ENCODE data around the gene ADGRL3. TPM values are rescaled to one million over a fixed set of nuclear protein-coding genes. Genes with fewer than 3 reads are reported as not detected.
"Not testable (repeated sequence)": the region's sequence is repeated elsewhere in the genome, so short reads cannot be mapped to it uniquely, and the experiment has no call there.

ADGRL3 gene
- total RNA-seq, 4 donors from 2014 or later: 0.19 to 7.8 (median 1.3) TPM

GRCh38 chr4:61959087-61959486 lies 759.0 kb downstream of the ADGRL3 start:
- no peak overlapping the region for H3K4me3 ChIP-seq
- intact Hi-C loops (cut with DNase I): no loop called here
- no peak overlapping the region for H3K27ac ChIP-seq
- H3K9me3 ChIP-seq: no peaks in the 10 kb centered on the region
- no peaks in the 10 kb centered on the region for H3K36me3 ChIP-seq
- WGBS, 2 donors: 93 to 100% methylated on average over 1 of the region's 1 CpG
- H3K4me1 ChIP-seq: no peaks in the 10 kb centered on the region
- no peaks in the 10 kb centered on the region for H3K27me3 ChIP-seq
- no peak for DNase-seq
- TF ChIP-seq POLR2A (IDR thresholded peaks at IDR 0.05) (no peak), CTCF (IDR thresholded peaks at IDR 0.05) (no peak)

- H3K27ac ChIP-seq: no peak overlapping the region
- H3K9me3 ChIP-seq: no peaks in the 10 kb centered on the region
- intact Hi-C loops (cut with DNase I): no loop called here
- TF ChIP-seq POLR2A (IDR thresholded peaks at IDR 0.05): no peak
- TF ChIP-seq CTCF (IDR thresholded peaks at IDR 0.05): no peak
- WGBS, 2 donors: 71 to 72% methylated on average over 4 of the region's 4 CpGs
- no peaks in the 10 kb centered on the region for H3K27me3 ChIP-seq
- no peak overlapping the region for H3K4me3 ChIP-seq
- no peaks in the 10 kb centered on the region for H3K36me3 ChIP-seq
- H3K4me1 ChIP-seq: no peaks in the 10 kb centered on the region
- DNase-seq: no peak
Measured at GRCh38 chr4:61984260-61984909, 784.3 kb downstream of the ADGRL3 start.

GRCh38 chr4:61985426-61985825 lies 785.3 kb downstream of the ADGRL3 start:
- Histone ChIP-seq H3K4me1 (no peaks in the 10 kb centered on the region), H3K4me3 (no peak overlapping the region)
- intact Hi-C loops (cut with DNase I): no loop called here

GRCh38 chr4:61986929-61987328 lies 786.8 kb downstream of the ADGRL3 start:
- H3K27me3 ChIP-seq; intact Hi-C loops (cut with DNase I); H3K36me3 ChIP-seq; H3K9me3 ChIP-seq; H3K4me1 ChIP-seq; H3K4me3 ChIP-seq; H3K27ac ChIP-seq; DNase-seq: not testable (repeated sequence)
- 90 to 94% methylated on average over 7 of the region's 7 CpGs for WGBS, 2 donors

More at GRCh38 chr4:61985426-61985825, 785.3 kb downstream of the ADGRL3 start:
- H3K36me3 ChIP-seq: no peaks in the 10 kb centered on the region
- no peak for DNase-seq
- H3K27ac ChIP-seq: no peak overlapping the region
- H3K9me3 ChIP-seq: no peaks in the 10 kb centered on the region
- TF ChIP-seq CTCF (IDR thresholded peaks at IDR 0.05) (no peak), POLR2A (IDR thresholded peaks at IDR 0.05) (no peak)
- no peaks in the 10 kb centered on the region for H3K27me3 ChIP-seq
- 82 to 87% methylated on average over 4 of the region's 4 CpGs for WGBS, 2 donors

- WGBS, 2 donors: 49 to 56% methylated on average over 2 of the region's 2 CpGs
Measured at GRCh38 chr4:61992351-61992750, 792.2 kb downstream of the ADGRL3 start.

More at GRCh38 chr4:61992351-61992750, 792.2 kb downstream of the ADGRL3 start:
- DNase-seq: no peak
- H3K4me1 ChIP-seq: no peaks in the 10 kb centered on the region
- H3K4me3 ChIP-seq: no peak overlapping the region
- no peak overlapping the region for H3K27ac ChIP-seq
- H3K9me3 ChIP-seq: no peaks in the 10 kb centered on the region
- H3K36me3 ChIP-seq: no peaks in the 10 kb centered on the region
- TF ChIP-seq CTCF (IDR thresholded peaks at IDR 0.05) (no peak), POLR2A (IDR thresholded peaks at IDR 0.05) (no peak)
- intact Hi-C loops (cut with DNase I): no loop called here
- H3K27me3 ChIP-seq: no peaks in the 10 kb centered on the region
